Fibroblast of the conjunctiva (primary cell): ENCODE data around the gene LCN9.

ENCODE experiments used
- DNase-seq: peaks from one replicate; pipeline ENCODE4 v3.0.0-alpha.2; 2010; ENCODE audit warnings: low read depth

LCN9 gene

GRCh38 chr9:135698767-135699166 lies 35.7 kb downstream of the LCN9 start:
- no peak for DNase-seq

DNA sequence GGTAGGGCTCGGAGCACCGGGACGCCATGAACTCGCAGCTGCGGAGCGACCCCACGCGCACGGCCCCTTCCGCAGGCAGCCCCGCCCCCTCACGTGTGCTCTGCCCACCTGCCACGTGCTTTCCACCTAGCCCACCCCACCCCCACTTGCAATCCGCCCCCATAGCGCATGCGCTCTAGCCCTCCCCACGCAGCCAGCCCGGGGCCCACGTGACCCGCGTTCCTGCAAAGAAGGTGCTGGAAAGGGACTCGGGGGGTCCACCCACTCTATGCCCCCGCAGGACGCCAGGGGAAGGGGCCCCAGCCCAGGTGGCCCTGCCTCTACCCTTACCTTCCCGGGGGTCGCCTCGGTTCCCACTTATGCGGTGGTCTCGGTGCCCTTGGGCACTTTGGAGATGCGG lies 36.3 kb downstream of the LCN9 start, which contains the start of gene SOHLH1:
TSS of gene SOHLH1 (minus strand) at position 42 of the 400 bp plus-strand sequence. CDS start at position 28, 14 bp downstream.
- no peak for DNase-seq

- DNase-seq: no peak
Observed at GRCh38 chr9:135700525-135700924, 37.4 kb downstream of the LCN9 start.

GRCh38 chr9:135701067-135701958 lies 38.2 kb downstream of the LCN9 start:
- DNase-seq: no peak

GRCh38 chr9:135701959-135702721 lies 39.0 kb downstream of the LCN9 start, which contains the start of gene KCNT1:
Gene KCNT1, plus strand, starts transcription at chr9:135702185. Its CDS starts 74 bp downstream, at chr9:135702259.
- DNase-seq: peak; percentile 2

DNA sequence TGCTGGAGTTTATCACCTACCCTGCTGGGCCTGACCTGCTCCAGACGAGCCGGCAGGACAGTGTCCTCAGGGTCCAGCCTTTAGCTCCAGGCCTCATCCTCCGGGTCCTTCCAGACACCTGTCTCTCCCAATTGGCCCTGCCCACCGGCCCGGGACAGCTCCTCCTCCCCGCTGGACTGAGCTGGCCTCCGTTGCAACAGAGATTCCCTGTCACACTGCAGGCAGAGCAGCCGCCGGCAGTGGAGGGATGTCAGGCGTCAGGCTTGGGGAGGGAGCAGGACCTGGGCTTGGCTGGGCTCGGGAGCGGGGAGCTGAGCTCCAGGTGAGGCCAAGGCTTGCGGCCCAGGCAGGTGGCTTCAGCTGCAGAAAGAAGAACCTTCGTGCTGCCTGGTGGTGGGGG lies 40.6 kb downstream of the LCN9 start:
- no peak for DNase-seq

DNA sequence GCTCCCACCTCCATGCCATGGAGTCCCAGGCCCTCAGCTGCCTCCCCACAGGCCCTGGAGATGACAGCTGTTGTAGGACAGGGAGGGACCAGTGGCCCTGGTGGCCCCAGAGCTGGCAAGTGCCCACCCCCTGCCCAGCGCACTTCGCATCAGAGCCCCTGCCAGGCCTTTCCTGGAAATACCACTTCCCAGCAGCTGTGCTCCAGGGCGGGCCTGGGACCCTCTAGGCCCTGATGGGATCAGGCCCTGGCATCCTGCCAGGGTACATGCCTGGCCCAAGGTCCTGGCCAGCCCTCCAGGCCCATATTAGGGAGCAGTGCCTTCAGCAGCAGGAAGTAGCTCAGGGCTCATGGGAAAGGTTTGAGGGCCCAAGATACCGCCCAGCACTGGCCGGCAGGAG lies 41.4 kb downstream of the LCN9 start:
- no peak for DNase-seq

GRCh38 chr9:135705376-135705775 lies 42.3 kb downstream of the LCN9 start:
- no peak for DNase-seq

GRCh38 chr9:135706288-135706687 lies 43.2 kb downstream of the LCN9 start:
- DNase-seq: no peak

- no peak for DNase-seq
Observed at GRCh38 chr9:135707252-135708138, 44.4 kb downstream of the LCN9 start.

- DNase-seq: no peak
Observed at GRCh38 chr9:135708164-135708563, 45.1 kb downstream of the LCN9 start.

DNA sequence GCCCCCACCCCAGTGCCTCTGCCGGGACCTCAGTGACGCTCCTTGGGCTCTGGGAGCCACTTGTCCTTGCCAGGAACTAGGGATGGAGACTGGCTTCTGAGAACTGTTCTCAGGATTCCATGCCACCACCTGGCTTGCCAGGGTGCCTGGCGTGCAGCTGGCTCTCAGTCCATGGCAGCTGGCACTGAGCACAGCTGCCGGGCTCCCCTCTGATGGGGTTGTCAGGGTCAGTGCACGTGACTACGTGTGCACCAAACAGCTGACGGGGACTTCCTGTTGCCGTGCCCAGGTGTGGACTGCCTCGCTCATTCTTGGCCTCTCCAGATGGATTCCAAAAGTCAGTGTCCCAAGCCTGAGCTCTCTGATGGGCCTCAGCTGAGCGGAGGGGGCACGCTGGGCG lies 48.3 kb downstream of the LCN9 start:
- DNase-seq: no peak

DNA sequence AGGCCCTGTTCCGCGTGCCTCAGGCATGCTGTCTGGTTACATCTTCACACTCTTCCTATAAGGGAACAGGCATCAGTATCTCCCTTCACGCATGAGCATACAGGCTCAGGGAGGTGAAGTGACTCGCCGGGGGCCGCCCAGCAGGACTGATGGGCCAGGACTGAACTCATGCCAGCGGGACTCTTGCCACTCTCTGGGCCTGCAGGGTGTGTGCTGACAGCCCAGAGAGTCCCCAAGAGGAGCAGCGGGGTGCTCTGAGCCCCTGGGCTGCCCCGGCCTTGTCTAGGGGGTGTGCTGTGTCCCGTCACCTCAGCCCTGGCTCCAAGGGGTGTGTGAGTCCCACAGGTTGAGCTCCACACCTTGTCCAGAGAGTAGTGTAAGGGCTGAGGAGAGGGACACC lies 48.8 kb downstream of the LCN9 start:
- no peak for DNase-seq

DNA sequence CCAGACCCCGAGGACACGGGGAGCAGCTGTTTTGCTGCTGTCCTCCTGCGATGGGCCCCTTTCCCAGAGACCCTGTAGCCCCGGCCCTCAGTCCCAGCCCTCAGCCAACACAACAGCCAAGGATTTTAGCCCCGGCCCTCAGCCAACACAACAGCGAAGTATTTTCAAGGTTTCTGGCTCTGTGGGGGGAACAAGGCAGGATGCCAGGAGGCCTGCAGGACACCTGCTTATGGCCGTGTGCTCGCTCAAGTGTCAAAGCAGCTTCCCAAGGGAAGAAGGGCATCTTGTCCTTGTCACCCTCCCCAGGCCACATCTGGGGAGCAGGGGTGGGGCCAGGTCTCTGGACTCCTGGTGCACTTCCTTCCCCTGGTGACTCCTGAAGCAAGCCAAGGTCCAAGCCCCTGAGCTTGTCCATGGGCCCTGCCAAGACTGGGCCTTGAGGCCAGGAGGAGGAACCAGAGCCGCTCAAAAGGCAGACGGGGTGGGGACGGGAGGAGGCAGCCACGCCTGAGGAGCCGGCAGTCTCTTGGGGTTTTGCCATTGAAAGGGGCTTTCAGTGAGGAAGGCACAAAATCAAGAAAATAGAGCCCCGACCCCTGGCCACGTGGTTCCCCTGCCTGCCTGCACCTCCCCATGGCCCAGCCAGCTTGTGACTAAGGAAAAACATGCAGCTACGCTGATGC lies 49.6 kb downstream of the LCN9 start:
- DNase-seq: no peak

GRCh38 chr9:135714242-135715055 lies 51.3 kb downstream of the LCN9 start:
- DNase-seq: no peak

- no peak for DNase-seq
Observed at GRCh38 chr9:135715056-135715595, 52.0 kb downstream of the LCN9 start.

DNA sequence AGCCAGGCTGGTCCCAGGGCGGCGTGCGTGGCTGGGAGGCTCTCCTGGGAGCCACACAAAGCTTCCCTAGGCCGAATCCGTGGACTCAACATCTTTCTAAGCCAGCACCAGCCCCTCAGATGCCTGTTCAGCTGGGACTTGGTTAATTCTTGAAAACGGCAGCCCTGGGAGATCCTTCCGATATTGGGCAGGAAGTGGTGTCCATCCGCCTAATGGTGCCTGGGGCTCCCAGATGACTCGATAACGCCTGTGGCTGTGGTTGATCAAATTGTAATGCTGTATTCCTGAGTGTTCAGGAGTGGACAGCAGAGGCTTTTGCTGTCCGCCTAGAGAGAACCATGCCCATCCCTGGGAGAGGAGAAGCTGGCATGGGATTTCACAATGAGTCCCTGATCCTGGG lies 52.9 kb downstream of the LCN9 start:
- no peak for DNase-seq
